Measurements from ENCODE around the gene ATPAF1. TPM values are rescaled to one million over a fixed set of nuclear protein-coding genes. Genes with fewer than 3 reads are reported as not detected.
A peak's percentile ranks its signal among the peaks of the same experiment; 100 is the strongest.

The ATPAF1 gene
- total RNA-seq, 1 experiment from 2014 or later: 39.0 TPM

GRCh38 chr1:46673749-46674182 is 5.6 kb upstream of the ATPAF1 start:
- peaks cover 20% of the 10 kb centered on the region for H3K36me3 ChIP-seq (ENCODE audit: control insufficient read depth, insufficient read depth, low read length)
- no peaks in the 10 kb centered on the region; the same call in 1 of the 2 replicates for H3K4me1 ChIP-seq (ENCODE audit: control insufficient read depth, insufficient read depth, low read length)
- in situ Hi-C loops (cut with HindIII; ENCODE audit: low pct_unique_long_range_greater_than_20kb, low sequenced_read_pairs) (no loop called here), intact Hi-C loops (cut with micrococcal nuclease; ENCODE audit: unreplicated experiment) (no loop called here)
- ChIA-PET CTCF (no interaction called here), POLR2A (interaction anchor here (0.6 kb wide), 1 partner anchor 486 kb away, joined by 3 read pairs; no protein-coding TSS in a partner anchor)
- no peaks in the 10 kb centered on the region for H3K9me3 ChIP-seq (ENCODE audit: control insufficient read depth, insufficient read depth, low read depth, low read length)
- no TSS peak for BruUV-seq (replicated peaks)
- no peak overlapping the region for H3K4me3 ChIP-seq (ENCODE audit: low read depth in 2 of 2, low read length in 2 of 2)
- 0 out of 2 replicates have a peak, but pooled peaks have one; percentile 31 for ATAC-seq
- H3K27ac ChIP-seq (ENCODE audit: low read length): no peak overlapping the region
- no peaks in the 10 kb centered on the region for H3K27me3 ChIP-seq (ENCODE audit: control insufficient read depth, insufficient read depth, low read length)
- no peak for DNase-seq (ENCODE audit: low read depth, low spot score)
- TF ChIP-seq, protein P1, sequence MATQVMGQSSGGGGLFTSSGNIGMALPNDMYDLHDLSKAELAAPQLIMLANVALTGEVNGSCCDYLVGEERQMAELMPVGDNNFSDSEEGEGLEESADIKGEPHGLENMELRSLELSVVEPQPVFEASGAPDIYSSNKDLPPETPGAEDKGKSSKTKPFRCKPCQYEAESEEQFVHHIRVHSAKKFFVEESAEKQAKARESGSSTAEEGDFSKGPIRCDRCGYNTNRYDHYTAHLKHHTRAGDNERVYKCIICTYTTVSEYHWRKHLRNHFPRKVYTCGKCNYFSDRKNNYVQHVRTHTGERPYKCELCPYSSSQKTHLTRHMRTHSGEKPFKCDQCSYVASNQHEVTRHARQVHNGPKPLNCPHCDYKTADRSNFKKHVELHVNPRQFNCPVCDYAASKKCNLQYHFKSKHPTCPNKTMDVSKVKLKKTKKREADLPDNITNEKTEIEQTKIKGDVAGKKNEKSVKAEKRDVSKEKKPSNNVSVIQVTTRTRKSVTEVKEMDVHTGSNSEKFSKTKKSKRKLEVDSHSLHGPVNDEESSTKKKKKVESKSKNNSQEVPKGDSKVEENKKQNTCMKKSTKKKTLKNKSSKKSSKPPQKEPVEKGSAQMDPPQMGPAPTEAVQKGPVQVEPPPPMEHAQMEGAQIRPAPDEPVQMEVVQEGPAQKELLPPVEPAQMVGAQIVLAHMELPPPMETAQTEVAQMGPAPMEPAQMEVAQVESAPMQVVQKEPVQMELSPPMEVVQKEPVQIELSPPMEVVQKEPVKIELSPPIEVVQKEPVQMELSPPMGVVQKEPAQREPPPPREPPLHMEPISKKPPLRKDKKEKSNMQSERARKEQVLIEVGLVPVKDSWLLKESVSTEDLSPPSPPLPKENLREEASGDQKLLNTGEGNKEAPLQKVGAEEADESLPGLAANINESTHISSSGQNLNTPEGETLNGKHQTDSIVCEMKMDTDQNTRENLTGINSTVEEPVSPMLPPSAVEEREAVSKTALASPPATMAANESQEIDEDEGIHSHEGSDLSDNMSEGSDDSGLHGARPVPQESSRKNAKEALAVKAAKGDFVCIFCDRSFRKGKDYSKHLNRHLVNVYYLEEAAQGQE (IDR thresholded peaks at IDR 0.05; ENCODE audit: insufficient read depth in 1 of 2, low read depth in 2 of 2, low read length in 1 of 2): no peak
- TF ChIP-seq, protein P2, sequence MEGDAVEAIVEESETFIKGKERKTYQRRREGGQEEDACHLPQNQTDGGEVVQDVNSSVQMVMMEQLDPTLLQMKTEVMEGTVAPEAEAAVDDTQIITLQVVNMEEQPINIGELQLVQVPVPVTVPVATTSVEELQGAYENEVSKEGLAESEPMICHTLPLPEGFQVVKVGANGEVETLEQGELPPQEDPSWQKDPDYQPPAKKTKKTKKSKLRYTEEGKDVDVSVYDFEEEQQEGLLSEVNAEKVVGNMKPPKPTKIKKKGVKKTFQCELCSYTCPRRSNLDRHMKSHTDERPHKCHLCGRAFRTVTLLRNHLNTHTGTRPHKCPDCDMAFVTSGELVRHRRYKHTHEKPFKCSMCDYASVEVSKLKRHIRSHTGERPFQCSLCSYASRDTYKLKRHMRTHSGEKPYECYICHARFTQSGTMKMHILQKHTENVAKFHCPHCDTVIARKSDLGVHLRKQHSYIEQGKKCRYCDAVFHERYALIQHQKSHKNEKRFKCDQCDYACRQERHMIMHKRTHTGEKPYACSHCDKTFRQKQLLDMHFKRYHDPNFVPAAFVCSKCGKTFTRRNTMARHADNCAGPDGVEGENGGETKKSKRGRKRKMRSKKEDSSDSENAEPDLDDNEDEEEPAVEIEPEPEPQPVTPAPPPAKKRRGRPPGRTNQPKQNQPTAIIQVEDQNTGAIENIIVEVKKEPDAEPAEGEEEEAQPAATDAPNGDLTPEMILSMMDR (IDR thresholded peaks at IDR 0.05): no peak
- no peak for TF ChIP-seq TCF7L2 (IDR thresholded peaks at IDR 0.05; ENCODE audit: low read depth, low read length)
- TF ChIP-seq SIN3A (IDR thresholded peaks at IDR 0.05; ENCODE audit: borderline replicate concordance, insufficient read depth, low read depth, low read length): no peak
- TF ChIP-seq POLR2AphosphoS5 (IDR thresholded peaks at IDR 0.05; ENCODE audit: low read depth, low read length): no peak

DNA sequence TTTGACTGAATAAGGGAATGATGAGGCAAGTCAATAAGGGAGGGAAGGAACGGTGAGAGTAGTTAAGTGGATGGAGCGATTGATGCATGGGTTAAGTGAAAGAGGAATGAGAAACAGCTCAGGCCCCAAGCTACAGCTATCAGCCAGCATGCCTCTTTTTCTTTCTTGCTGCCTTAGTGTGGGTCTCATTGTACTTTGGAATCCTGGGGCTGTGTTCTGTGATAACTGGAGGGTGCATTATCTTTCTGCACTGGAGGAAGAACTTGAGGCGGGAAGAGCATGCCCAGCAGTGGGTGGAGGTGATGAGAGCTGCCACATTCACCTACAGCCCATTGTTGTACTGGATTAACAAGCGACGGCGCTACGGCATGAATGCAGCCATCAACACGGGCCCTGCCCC is 4.5 kb upstream of the ATPAF1 start:
- no TSS peak for BruUV-seq (replicated peaks)
- TF ChIP-seq SIN3A (IDR thresholded peaks at IDR 0.05; ENCODE audit: borderline replicate concordance, insufficient read depth, low read depth, low read length): no peak
- TF ChIP-seq TCF7L2 (IDR thresholded peaks at IDR 0.05; ENCODE audit: low read depth, low read length): no peak
- TF ChIP-seq, protein P2 (IDR thresholded peaks at IDR 0.05): no peak
- no peak for TF ChIP-seq POLR2AphosphoS5 (IDR thresholded peaks at IDR 0.05; ENCODE audit: low read depth, low read length)
- Histone ChIP-seq H3K4me1 (ENCODE audit: control insufficient read depth, insufficient read depth, low read length) (peaks cover 3% of the 10 kb centered on the region; the same call in 1 of the 2 replicates), H3K27ac (ENCODE audit: low read length) (no peak overlapping the region), H3K4me3 (ENCODE audit: low read depth in 2 of 2, low read length in 2 of 2) (no peak overlapping the region), H3K36me3 (ENCODE audit: control insufficient read depth, insufficient read depth, low read length) (peaks cover 11% of the 10 kb centered on the region), H3K27me3 (ENCODE audit: control insufficient read depth, insufficient read depth, low read length) (no peaks in the 10 kb centered on the region), H3K9me3 (ENCODE audit: control insufficient read depth, insufficient read depth, low read depth, low read length) (no peaks in the 10 kb centered on the region)
- ChIA-PET POLR2A (no interaction called here), CTCF (interaction anchor here (0.7 kb wide), 1 partner anchor 43 kb away, joined by 4 read pairs; no protein-coding TSS in a partner anchor)
- no peak for DNase-seq (ENCODE audit: low read depth, low spot score)
- intact Hi-C loops (cut with micrococcal nuclease; ENCODE audit: unreplicated experiment) (no loop called here), in situ Hi-C loops (cut with HindIII; ENCODE audit: low pct_unique_long_range_greater_than_20kb, low sequenced_read_pairs) (no loop called here)
- no peak for ATAC-seq

Data from Panc1 (cell line).